HG03135 (cell line): Measurements from ENCODE around the gene TMEM8B.

Experiments
- ATAC-seq: cut with Tn5 transposase; IDR thresholded peaks from one replicate; pipeline ENCODE4 v1.9.1; 2021; ENCODE audit warnings: mild to moderate bottlenecking, moderate library complexity; ENCODE audit not compliant: unreplicated experiment

The TMEM8B gene

GRCh38 chr9:35811381-35812024, 17.5 kb upstream of the TMEM8B start:
- no peak for ATAC-seq

GRCh38 chr9:35812025-35812602, 16.9 kb upstream of the TMEM8B start, which contains the start of gene SPAG8:
SPAG8 (minus strand) TSS chr9:35812262; CDS start chr9:35812147, 115 bp downstream.
- peak; percentile 65 for ATAC-seq

- no peak for ATAC-seq
These were observed 15.5 kb upstream of the TMEM8B start for GRCh38 chr9:35813434-35814105.

GRCh38 chr9:35814106-35814840, 14.8 kb upstream of the TMEM8B start:
- peak; percentile 29 for ATAC-seq

GRCh38 chr9:35814841-35815543, 14.0 kb upstream of the TMEM8B start, which contains the start of gene HINT2:
HINT2 (minus strand) TSS chr9:35815042; CDS start chr9:35814979, 63 bp downstream.
- peak; percentile 69 for ATAC-seq

DNA sequence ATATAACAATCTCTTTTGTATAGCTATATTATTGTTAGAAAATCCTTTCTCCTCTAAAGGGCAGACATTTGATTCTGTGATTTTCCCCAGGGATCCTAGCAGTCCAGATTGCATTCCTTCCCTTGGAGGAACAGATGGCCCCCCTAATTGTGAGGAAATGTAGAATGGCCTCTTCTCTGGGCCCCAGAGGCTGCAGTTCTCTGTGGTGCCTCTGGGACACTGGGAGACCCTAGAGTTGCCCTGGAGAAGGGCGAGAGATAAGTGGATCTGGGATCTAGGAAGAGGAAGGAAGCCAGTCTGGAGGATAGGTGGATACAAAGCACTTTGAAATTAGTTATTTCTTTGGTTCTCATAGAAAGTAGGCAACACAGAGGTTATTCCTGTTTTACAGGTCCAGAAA, 12.3 kb upstream of the TMEM8B start:
- ATAC-seq, result no peak

GRCh38 chr9:35818341-35818740, 10.7 kb upstream of the TMEM8B start:
- ATAC-seq, result no peak

- no peak for ATAC-seq
These were observed 9.0 kb upstream of the TMEM8B start for GRCh38 chr9:35820076-35820475.

DNA sequence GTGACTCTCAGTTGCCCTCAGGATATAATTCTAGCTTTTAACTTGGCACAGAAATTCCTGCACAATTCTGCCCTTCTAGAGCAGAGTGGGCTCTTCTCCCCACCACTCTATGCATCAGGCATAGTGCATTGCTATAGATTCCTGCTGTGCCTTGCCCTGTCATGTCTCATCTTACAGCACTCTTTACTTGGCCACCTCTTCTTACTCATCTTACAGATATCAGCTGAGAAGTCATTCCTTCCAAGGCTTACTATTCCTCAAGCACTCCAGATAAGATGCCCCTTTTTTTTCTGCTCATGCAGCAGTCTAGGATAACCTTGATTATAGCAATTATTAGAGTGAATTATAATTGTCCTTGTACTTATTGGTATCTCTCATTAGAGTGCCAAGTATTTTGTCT, 6.1 kb upstream of the TMEM8B start:
- no peak for ATAC-seq

DNA sequence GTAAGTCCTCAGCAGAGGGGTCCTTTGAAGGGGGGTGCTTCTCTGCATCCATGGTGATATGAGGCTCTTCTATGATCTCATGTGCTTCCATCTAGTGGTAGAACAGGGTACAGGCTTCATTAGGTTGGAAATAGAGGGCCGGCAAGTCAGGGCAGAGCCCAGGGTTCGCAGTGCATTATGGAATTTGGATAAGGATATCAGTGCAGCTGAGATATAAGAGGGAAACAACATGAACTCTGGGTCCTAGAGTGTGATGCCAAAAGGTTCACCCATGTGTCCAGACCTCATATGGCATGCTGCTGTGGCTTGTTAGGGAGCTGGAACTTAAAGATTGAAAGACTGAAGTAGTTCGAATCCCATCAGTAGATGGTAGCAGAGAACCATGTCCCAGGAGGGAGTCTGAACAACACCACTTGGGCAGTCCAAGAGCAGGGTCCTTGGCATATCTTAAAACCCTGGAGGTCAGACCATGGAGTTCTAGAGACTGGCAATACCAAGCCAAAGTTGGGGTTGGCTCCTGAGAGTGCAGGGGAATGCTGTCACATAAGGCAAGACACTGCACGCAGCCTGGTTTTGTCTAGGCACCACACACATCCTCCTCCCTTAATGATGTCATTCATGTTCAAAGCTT, 2.8 kb upstream of the TMEM8B start:
- ATAC-seq, result peak; percentile 43

GRCh38 chr9:35827486-35827885, 1.5 kb upstream of the TMEM8B start:
- ATAC-seq, result no peak

DNA sequence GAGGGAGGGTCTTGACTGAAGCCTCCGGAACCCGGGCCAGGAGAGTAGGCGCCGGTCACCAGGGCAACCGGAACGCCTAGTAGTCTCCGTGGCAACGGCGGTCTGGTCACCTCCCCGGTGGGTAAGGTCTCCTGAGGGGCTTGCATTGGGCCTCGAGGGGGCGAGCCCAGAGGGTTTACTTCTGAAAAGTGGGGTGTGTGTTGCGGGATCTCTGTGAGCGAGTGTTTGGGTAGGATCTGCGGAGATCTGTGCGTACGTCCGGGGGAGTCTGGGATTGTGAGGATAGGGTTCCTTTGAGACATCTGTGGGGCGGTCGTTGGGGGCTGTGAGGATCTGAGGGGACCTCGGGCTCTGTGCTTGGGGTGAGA, 328 bp upstream of the TMEM8B start, which contains the start of gene FAM221B:
Gene FAM221B, minus strand, starts transcription at position 17 of the 368 bp plus-strand sequence. CDS start 2,571 bp downstream, outside the sequence.
- ATAC-seq, result no peak

DNA sequence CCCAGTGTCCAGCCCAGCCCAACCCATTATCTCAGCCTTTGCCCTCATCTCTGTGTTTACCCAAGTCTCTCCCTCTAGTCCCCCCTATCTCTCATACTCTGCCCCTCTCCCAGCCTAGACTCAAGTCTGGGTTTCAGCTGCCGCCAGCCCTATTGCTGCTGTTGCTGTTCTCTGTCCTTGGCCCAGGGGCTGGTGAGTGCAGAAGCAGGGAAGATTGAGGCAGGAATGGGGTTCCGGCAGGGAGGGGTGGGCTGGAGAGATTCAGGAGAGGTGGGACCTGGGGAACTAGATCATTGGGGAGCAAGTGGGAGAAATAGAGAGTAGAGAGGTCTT, 702 bp downstream of the TMEM8B start:
- ATAC-seq, result no peak

DNA sequence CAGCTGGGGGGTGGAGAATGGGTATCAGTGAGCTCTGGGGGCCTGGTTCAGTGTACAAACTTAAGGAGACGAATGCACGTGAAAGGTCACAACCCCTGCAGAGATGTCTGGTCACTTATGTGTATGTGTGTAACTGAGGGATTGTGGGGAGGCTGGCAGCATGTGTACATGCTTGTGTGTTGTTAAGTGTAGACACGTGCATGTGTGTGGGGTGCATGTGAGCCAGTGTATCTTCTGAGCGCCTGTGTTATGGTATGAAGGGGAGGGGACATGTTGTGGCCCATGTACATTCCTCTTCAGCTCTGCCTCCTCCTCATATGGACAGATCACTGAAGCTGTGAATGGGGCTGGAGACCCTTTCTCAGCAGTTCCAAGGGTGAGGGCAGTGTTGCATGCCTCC, 2.0 kb downstream of the TMEM8B start:
- ATAC-seq, result no peak

DNA sequence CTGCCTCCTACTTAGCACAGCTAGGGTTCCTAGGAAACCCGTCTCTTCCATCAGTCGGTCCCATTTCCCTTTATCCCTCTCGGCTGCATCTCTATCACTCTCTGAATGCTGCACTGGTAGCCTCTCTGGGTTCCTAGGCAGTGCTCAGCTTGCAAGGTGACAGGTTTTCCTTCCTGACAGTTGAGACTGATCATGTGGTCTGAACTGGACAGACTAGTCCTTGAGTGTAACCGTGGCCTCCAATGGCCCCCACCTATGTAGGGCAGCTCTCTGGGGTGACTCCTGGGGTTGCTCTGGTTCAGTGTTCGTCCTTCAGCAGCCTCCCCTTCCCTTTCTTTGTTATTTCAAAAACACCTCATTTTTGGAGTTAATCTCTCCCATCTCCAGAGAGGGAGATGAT, 3.8 kb downstream of the TMEM8B start:
- no peak for ATAC-seq

GRCh38 chr9:35834260-35835215, 5.5 kb downstream of the TMEM8B start:
- ATAC-seq, result no peak

DNA sequence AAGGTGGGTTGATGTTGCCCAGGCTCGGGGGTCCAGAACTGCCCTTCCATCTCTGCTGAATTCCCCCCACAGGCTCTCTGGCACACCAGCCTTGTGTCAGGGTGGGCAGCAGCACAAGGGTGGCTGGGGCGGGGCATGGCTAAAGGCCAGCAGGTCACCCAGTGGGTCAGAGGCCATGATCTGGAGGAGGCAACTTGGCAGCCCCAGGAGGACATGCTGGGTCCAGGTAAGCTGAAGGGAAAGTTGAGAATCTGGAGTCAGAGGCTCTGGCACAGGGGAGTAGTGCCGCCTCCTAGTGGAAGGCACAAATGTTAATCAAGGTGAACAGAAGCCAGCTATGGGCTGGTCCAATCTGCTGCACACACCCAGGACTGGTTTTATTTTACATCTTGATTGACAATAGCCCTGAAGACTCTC, 6.2 kb downstream of the TMEM8B start:
- no peak for ATAC-seq

DNA sequence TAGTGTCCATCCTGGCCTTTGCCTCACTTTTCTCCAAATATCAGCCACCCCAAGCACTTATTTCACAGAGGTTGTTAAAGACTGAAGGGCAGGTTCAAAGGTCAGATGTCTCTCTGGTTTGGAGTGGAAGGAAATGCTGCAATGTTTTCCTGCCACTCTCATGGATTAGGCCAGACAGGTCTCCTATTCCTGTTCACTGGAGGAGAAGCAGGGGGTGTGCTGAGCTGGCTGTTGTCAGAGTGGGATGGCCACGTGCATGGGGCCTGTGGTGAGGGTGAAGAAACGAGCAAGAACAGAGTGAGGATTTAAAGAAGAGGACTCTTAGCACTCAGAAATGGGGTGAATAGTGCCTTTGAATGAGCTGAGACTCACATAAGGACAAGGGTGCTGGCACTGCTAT, 6.7 kb downstream of the TMEM8B start:
- ATAC-seq, result no peak

DNA sequence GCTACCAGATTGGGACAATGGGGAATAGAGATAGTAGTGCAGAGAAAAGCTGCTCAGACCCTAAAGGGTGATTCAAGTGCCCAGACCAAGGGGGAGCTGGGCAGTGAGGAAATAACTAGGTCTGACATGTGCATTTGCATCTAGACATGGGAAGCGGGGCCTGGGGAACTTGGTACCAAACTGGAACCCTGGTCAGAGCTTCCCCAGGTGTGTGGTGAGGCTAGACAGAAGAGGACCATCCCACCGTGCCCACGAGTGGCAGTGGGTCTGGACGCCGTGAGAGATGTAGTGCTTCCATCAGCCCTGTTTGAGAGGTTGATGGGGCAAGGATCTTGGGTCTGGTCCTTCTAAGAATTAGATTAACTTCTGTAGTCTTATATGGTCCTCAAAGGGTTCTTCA, 7.6 kb downstream of the TMEM8B start:
- ATAC-seq, result no peak
